Stimulated activated CD4-positive, alpha-beta T cell treated with anti-CD3 and anti-CD28 coated beads, Interleukin-4, amount 100 ng/mL, for 1 hour (primary cell): ENCODE data around the gene DSG3.

Experiments used
- DNase-seq: peaks from one replicate; pipeline ENCODE4 v3.0.0-alpha.2; 2020

DSG3 gene, protein sequence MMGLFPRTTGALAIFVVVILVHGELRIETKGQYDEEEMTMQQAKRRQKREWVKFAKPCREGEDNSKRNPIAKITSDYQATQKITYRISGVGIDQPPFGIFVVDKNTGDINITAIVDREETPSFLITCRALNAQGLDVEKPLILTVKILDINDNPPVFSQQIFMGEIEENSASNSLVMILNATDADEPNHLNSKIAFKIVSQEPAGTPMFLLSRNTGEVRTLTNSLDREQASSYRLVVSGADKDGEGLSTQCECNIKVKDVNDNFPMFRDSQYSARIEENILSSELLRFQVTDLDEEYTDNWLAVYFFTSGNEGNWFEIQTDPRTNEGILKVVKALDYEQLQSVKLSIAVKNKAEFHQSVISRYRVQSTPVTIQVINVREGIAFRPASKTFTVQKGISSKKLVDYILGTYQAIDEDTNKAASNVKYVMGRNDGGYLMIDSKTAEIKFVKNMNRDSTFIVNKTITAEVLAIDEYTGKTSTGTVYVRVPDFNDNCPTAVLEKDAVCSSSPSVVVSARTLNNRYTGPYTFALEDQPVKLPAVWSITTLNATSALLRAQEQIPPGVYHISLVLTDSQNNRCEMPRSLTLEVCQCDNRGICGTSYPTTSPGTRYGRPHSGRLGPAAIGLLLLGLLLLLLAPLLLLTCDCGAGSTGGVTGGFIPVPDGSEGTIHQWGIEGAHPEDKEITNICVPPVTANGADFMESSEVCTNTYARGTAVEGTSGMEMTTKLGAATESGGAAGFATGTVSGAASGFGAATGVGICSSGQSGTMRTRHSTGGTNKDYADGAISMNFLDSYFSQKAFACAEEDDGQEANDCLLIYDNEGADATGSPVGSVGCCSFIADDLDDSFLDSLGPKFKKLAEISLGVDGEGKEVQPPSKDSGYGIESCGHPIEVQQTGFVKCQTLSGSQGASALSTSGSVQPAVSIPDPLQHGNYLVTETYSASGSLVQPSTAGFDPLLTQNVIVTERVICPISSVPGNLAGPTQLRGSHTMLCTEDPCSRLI

GRCh38 chr18:31447530-31448191, at the start of gene DSG3:
Gene DSG3, plus strand, starts transcription at chr18:31447741. Its CDS starts 137 bp downstream, at chr18:31447878.
- DNase-seq = no peak

- DNase-seq = no peak
These were observed 49.4 kb upstream of the DSG3 start for GRCh38 chr18:31398191-31398590.

DNA sequence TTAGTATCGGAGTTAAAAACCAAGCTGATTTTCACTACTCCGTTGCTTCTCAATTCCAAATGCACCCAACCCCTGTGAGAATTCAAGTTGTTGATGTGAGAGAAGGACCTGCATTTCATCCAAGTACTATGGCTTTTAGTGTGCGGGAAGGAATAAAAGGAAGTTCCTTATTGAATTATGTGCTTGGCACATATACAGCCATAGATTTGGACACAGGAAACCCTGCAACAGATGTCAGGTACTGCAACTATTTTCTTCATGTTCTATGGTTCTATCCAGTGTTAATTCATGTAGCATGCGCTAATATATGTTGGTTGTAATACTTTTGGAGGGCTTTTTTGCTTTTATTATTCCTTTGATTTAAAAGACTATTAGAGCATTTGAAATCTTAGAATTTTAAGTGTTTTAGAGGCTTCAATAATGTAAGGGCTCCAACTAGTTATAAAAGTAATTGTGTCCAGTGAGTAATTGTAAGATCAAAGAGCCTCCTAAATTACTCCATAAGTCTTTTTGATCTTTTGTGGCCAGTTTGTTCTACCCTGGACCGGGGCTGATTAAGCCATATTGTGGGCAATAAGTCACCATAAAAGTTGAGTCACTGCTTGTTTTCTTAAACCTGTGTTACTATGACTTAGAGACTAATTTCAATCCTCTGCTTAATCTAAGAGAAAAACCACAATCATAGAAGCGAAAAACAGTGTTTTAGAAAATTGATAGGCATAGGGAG, 48.1 kb upstream of the DSG3 start:
- DNase-seq = no peak

DNA sequence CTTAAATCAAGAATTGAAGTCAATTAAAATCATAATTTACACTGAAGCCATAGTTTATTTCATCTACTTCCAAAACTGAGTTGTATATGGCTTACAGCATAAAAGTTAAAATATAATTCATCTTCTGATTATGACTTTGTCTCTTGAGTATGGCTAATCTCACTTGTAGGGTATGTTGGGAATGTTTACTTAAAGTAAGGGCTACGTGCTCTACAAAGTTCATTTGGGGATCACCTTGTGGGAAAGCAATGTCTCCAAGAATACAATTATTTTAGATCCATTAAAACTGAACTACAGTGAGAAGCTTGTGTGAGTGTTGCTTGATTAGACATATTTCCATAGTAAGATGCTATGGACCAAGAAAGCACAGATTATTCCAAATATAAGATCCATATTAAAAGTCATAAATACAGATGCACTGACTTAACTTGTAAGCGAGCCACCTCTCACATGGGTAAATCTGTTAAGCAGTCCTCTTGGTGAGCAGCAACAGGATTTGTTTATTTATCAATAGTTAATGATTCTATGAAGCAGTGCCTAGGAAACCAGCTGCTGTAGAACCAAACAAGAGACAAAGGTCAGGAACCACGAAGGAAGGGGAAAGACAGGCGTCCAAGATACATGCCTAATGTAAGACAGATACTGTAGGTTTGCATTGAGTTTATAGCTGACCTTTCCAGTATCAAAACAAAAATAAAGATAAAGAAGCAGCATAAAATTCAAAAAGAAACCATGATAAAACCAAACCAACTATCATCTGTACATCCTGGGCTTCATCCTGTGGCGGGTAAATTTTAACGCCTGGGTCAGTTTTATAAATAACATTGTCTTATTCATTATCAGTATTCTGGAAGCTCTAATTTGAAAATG, 46.1 kb upstream of the DSG3 start:
- no peak for DNase-seq

DNA sequence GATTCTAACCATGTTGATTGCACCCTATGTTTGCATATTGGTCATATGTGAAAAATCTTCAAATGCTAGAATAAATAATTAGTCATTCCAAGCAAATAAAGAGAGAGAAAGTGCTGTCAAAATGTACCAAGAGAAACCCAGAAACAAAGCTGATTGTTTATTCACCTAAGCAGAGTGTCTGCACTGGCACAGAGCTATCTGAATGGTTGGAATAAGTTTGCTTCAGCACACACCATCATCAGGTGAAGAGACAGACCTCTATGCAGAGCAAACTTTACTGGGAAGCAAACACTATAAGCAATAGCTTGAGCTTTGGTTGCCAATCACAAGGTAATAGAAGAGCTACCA, 45.5 kb upstream of the DSG3 start:
- DNase-seq = no peak

DNA sequence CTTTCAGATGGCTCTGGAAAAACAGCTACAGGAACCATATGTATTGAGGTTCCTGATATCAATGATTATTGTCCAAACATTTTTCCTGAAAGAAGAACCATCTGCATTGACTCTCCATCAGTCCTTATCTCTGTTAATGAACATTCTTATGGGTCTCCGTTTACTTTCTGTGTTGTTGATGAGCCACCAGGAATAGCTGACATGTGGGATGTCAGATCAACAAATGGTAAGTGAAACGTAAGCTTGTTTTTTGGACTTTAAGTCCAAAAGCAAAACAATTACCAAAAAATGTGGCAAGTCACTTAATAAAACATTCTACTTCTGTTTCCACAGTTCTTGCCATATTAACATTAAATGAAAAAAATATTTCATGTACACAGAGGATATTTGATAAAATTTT, 44.1 kb upstream of the DSG3 start:
- no peak for DNase-seq

GRCh38 chr18:31407649-31408048, 39.9 kb upstream of the DSG3 start:
- no peak for DNase-seq

- DNase-seq = no peak
These were observed 38.3 kb upstream of the DSG3 start for GRCh38 chr18:31409276-31409675.

GRCh38 chr18:31410716-31411483, 36.6 kb upstream of the DSG3 start:
- no peak for DNase-seq

GRCh38 chr18:31413137-31413536, 34.4 kb upstream of the DSG3 start:
- DNase-seq = no peak

DNA sequence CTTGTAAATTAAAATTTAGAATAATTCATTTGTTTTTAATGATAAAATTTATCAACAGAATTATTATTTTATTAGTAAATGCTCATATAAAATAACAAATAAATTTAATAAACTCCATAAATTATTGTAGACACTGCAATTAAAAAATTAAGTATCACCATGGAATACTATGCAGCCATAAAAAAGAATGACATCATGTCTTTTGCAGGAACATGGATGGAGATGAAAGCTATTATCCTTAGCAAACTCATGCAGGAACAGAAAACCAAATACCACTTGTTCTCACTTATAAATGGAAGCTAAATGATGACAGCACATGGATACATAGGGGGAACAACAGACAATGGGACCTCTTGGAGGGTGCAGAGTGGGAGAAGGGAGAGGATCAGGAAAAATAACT, 29.7 kb upstream of the DSG3 start:
- DNase-seq = no peak

GRCh38 chr18:31419457-31419932, 28.0 kb upstream of the DSG3 start:
- no peak for DNase-seq

GRCh38 chr18:31420032-31420431, 27.5 kb upstream of the DSG3 start:
- DNase-seq = no peak

- DNase-seq = no peak
These were observed 27.0 kb upstream of the DSG3 start for GRCh38 chr18:31420524-31420923.

DNA sequence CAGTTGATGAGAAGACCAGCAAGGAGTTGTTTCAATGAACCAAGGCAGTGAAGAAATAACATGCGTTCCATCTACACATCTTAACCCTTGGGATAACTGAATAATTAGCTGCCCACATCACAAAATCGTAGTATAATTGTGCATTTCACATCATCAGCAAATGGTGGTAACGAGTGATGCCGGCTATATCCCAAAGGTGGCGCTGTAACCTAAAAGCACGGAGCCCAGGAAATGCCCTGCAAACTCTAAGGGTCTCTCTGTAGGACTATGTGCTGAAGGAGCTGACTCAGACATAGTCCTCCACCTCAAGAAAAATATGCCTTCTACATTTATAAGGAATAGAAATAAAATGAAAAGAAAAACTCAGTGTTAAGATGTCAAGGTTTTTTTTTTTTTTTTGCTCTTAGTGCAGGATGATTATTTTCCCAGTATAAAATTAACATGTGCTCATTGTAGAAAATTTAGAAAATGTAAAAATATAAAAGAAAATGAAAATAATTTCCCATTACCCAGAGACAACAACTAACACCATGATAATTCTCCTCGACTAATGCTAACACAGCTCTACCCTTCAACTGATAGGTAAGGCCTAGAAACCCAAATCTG, 23.1 kb upstream of the DSG3 start:
- no peak for DNase-seq

DNA sequence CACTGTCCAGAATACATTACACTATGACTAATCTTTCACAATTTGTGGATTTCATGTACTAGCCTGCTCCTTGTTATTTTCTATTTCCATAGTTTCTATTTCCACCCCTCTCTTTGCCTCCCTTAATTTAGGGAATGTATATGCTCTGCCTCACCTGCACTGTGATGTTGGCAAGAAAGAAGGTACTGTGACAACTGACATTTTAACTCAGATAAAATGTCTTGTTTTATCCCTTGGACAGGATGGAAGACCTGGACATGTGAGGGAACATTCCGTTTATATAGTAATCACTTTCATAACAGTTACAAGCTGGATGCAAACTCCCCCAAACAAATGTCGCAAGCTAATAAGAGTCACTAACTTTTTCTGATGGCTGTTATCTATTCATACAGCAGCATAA, 21.5 kb upstream of the DSG3 start:
- no peak for DNase-seq

DNA sequence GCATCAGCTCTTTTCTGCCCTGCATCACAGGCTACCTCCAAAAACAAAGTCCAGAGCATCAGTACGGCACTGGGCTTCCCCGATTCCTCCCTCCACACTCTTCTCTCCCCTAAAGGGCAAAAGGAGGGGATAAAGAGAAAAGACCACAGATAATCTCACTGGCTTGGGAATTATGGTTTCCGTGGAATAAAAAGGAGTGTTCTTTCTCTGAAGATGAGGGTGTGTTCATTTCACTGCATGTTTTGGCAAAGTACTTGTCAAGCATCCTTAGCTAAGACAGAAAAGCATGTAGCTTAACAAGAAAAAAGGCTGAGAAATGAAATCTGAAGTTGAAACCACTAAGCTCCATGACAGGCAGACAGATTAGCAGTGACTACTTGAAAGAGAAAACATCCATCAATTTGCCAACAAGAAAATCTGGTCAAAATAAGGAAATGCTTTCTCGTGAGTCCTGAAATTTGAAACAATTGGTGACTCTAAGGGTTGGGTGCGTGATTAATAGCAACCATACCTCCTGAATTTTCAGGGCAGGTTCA, 20.6 kb upstream of the DSG3 start:
- DNase-seq = no peak

- no peak for DNase-seq
These were observed 19.3 kb upstream of the DSG3 start for GRCh38 chr18:31428211-31428610.

GRCh38 chr18:31429623-31430022, 17.9 kb upstream of the DSG3 start:
- no peak for DNase-seq

- DNase-seq = no peak
These were observed 17.5 kb upstream of the DSG3 start for GRCh38 chr18:31430072-31430471.
